HG03139 (cell line): ENCODE data around the gene CCDC88C.

ENCODE experiments used
- ATAC-seq: cut with Tn5 transposase; IDR thresholded peaks from one replicate; pipeline ENCODE4 v1.9.1; 2021; ENCODE audit not compliant: unreplicated experiment

CCDC88C gene

GRCh38 chr14:91349481-91350074 is 68.0 kb downstream of the CCDC88C start:
- peak; percentile 37 for ATAC-seq

GRCh38 chr14:91348845-91349465 is 68.7 kb downstream of the CCDC88C start:
- ATAC-seq = no peak

GRCh38 chr14:91346838-91347173 is 70.8 kb downstream of the CCDC88C start:
- no peak for ATAC-seq

GRCh38 chr14:91344096-91344495 is 73.5 kb downstream of the CCDC88C start:
- no peak for ATAC-seq

GRCh38 chr14:91343051-91343450 is 74.6 kb downstream of the CCDC88C start:
- ATAC-seq = no peak

- ATAC-seq = no peak
These were observed 75.3 kb downstream of the CCDC88C start for GRCh38 chr14:91342206-91342760.

- no peak for ATAC-seq
These were observed 75.9 kb downstream of the CCDC88C start for GRCh38 chr14:91341751-91342154.

- no peak for ATAC-seq
These were observed 76.3 kb downstream of the CCDC88C start for GRCh38 chr14:91341334-91341733.

GRCh38 chr14:91339671-91340369 is 77.8 kb downstream of the CCDC88C start:
- ATAC-seq = no peak

GRCh38 chr14:91339076-91339475 is 78.5 kb downstream of the CCDC88C start:
- no peak for ATAC-seq

GRCh38 chr14:91338379-91338778 is 79.2 kb downstream of the CCDC88C start:
- ATAC-seq = no peak

GRCh38 chr14:91337699-91338335 is 79.8 kb downstream of the CCDC88C start:
- ATAC-seq = no peak

- ATAC-seq = no peak
These were observed 81.5 kb downstream of the CCDC88C start for GRCh38 chr14:91336093-91336450.

GRCh38 chr14:91335191-91336092 is 82.2 kb downstream of the CCDC88C start:
- no peak for ATAC-seq

GRCh38 chr14:91333650-91334039 is 84.0 kb downstream of the CCDC88C start:
- ATAC-seq = no peak

GRCh38 chr14:91332986-91333649 is 84.5 kb downstream of the CCDC88C start:
- ATAC-seq = no peak

- ATAC-seq = no peak
These were observed 85.2 kb downstream of the CCDC88C start for GRCh38 chr14:91332171-91332985.

GRCh38 chr14:91331721-91332120 is 85.9 kb downstream of the CCDC88C start:
- ATAC-seq = no peak

GRCh38 chr14:91330856-91331255 is 86.8 kb downstream of the CCDC88C start:
- ATAC-seq = no peak
